KMS-11 (cell line): ENCODE measurements around the gene SFT2D2.

Experiments
- H2AFZ ChIP-seq: fragments of 200-600 bp; sonication (generic); 2 replicates; pipeline ENCODE4 v1.6.1; 2016; ENCODE audit warnings: antibody characterized with exemption, mixed run types, low read depth
- H3K27ac ChIP-seq: fragments of 200-600 bp; sonication (generic); 2 replicates; pipeline ENCODE4 v1.6.1; 2016; ENCODE audit warnings: mild to moderate bottlenecking, mixed run types
- H3K27me3 ChIP-seq: fragments of 200-600 bp; sonication (generic); 2 replicates; pipeline ENCODE4 v1.6.1; 2017; ENCODE audit warnings: mild to moderate bottlenecking, low read depth, mixed run types, moderate library complexity; ENCODE audit not compliant: insufficient read depth
- H3K36me3 ChIP-seq: fragments of 200-600 bp; sonication (generic); 2 replicates; pipeline ENCODE4 v1.6.1; 2017; ENCODE audit warnings: mild to moderate bottlenecking, mixed run types; ENCODE audit not compliant: insufficient read depth
- H3K4me1 ChIP-seq: fragments of 200-600 bp; sonication (generic); 2 replicates; pipeline ENCODE4 v1.6.1; 2016; ENCODE audit warnings: mild to moderate bottlenecking, low read depth, mixed run types; ENCODE audit not compliant: poor library complexity, severe bottlenecking
- H3K4me2 ChIP-seq: fragments of 200-600 bp; sonication (generic); 2 replicates; pipeline ENCODE4 v1.7.0; 2016; ENCODE audit warnings: mild to moderate bottlenecking, mixed run types
- H3K4me3 ChIP-seq: fragments of 200-600 bp; sonication (generic); IDR thresholded peaks from 2 replicates; pipeline ENCODE4 v1.6.1; 2017; ENCODE audit warnings: low read depth, low read length, mixed read lengths; ENCODE audit not compliant: insufficient read depth
- H3K79me2 ChIP-seq: fragments of 200-600 bp; sonication (generic); 2 replicates; pipeline ENCODE4 v1.6.1; 2016; ENCODE audit warnings: low read depth, mixed run types; ENCODE audit not compliant: insufficient read depth
- H3K9ac ChIP-seq: fragments of 200-600 bp; sonication (generic); 2 replicates; pipeline ENCODE4 v1.6.1; 2016; ENCODE audit warnings: mild to moderate bottlenecking, mixed run types
- H4K20me1 ChIP-seq: fragments of 200-600 bp; sonication (generic); 2 replicates; pipeline ENCODE4 v1.6.1; 2016; ENCODE audit warnings: mild to moderate bottlenecking, mixed run types; ENCODE audit not compliant: insufficient read depth
- CTCF ChIP-seq: fragments of 200-600 bp; sonication (generic); conservative IDR thresholded peaks from 2 replicates; pipeline ENCODE4 v1.6.1; 2017; ENCODE audit warnings: low read depth, mild to moderate bottlenecking, antibody characterized with exemption, low read length, moderate library complexity, mixed read lengths

Gene SFT2D2

DNA sequence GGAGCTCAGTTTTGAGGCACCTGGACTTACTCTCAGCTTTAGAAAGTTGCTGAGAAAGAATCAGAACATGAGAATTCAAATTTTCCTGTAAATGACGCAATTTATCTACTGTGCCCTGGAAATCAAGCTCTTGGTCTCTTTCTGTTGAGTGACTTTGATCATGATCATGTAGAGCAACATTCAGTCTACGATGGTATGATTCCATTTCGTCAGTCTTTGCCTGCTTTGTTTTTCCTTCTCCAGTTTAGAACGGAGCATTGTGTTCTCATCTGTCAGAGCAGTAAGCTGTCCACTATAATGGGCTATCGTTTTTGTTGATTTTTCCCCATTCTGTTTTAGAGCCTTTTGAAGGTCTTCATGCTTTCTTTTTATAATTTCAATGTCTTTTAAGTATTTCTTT, 20.7 kb downstream of the SFT2D2 start:
- no peak for TF ChIP-seq CTCF
- peaks cover 6% of the 10 kb centered on the region; the same call in 1 of the 2 replicates for H3K79me2 ChIP-seq
- no peak overlapping the region for H3K4me2 ChIP-seq
- no peak overlapping the region for H3K4me3 ChIP-seq
- H3K27ac ChIP-seq = no peak overlapping the region
- H3K9ac ChIP-seq = no peak overlapping the region
- no peaks in the 10 kb centered on the region for H3K4me1 ChIP-seq
- no peaks in the 10 kb centered on the region; the same call in 1 of the 2 replicates for H3K36me3 ChIP-seq
- H2AFZ ChIP-seq = no peak overlapping the region
- no peaks in the 10 kb centered on the region for H4K20me1 ChIP-seq
- no peaks in the 10 kb centered on the region for H3K27me3 ChIP-seq

DNA sequence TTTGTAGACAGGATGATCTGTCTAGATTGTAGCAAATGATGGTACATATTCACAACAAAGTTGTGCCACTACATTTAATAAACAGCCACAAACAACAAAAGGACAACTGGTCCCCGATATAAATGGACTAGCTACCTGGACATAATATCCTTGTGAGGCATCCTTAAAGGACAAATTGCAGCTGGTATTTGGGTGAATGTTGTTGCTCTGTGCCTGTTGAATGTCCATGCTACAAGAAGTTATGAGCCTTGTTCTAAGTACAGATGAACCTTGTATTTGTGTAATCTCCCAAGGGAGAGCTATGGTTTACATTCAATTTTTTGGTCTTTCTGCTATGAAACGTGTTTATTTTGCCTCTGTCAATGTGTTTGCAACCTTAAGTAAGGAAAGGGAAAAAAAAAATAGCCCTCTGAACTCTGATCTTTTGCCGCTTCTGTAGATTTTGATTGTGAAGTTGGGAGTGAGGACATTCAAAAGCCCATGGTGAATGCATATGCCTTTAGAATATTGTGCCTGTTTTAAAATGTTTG, 26.5 kb downstream of the SFT2D2 start:
- no peak overlapping the region for H3K4me3 ChIP-seq
- H2AFZ ChIP-seq = no peak overlapping the region
- no peak overlapping the region for H3K4me2 ChIP-seq
- H3K79me2 ChIP-seq = peaks cover 6% of the 10 kb centered on the region; the same call in 1 of the 2 replicates
- no peak overlapping the region for H3K27ac ChIP-seq
- no peak for TF ChIP-seq CTCF
- H3K36me3 ChIP-seq = no peaks in the 10 kb centered on the region
- H3K27me3 ChIP-seq = no peaks in the 10 kb centered on the region
- H4K20me1 ChIP-seq = no peaks in the 10 kb centered on the region
- no peak overlapping the region for H3K9ac ChIP-seq
- H3K4me1 ChIP-seq = no peaks in the 10 kb centered on the region

GRCh38 chr1:168256164-168256563, 30.4 kb downstream of the SFT2D2 start:
- no peak overlapping the region for H3K4me2 ChIP-seq
- TF ChIP-seq CTCF = no peak

DNA sequence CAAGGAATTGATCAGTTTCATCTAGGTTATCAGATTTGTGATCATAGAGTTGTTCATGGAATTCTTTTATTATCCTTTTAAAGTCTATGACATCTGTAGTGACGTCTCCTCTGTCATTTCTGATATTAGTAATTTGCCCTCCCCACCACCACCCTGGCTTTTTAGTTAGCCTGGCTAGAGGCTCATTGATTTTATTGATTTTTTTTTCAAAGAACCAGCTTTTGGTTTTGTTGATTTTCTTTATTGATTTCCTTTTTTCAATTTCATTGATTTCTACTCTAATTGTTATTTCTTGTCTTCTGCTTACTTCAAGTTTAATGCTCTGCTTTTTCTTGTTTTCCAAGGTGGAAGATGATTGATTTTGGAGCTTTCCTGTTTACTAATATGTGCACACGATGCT, 31.6 kb downstream of the SFT2D2 start:
- no peaks in the 10 kb centered on the region for H3K79me2 ChIP-seq
- no peaks in the 10 kb centered on the region for H3K27me3 ChIP-seq
- no peak overlapping the region for H3K27ac ChIP-seq
- TF ChIP-seq CTCF = no peak
- H4K20me1 ChIP-seq = no peaks in the 10 kb centered on the region
- H3K4me2 ChIP-seq = no peak overlapping the region
- H3K4me3 ChIP-seq = no peak overlapping the region
- H3K4me1 ChIP-seq = no peaks in the 10 kb centered on the region
- no peak overlapping the region for H2AFZ ChIP-seq
- H3K36me3 ChIP-seq = no peaks in the 10 kb centered on the region
- H3K9ac ChIP-seq = no peak overlapping the region

More at GRCh38 chr1:168256164-168256563, 30.4 kb downstream of the SFT2D2 start:
- no peaks in the 10 kb centered on the region for H3K36me3 ChIP-seq
- no peak overlapping the region for H3K27ac ChIP-seq
- H3K79me2 ChIP-seq = no peaks in the 10 kb centered on the region
- H3K4me1 ChIP-seq = no peaks in the 10 kb centered on the region
- no peaks in the 10 kb centered on the region for H4K20me1 ChIP-seq
- no peak overlapping the region for H3K4me3 ChIP-seq
- no peaks in the 10 kb centered on the region for H3K27me3 ChIP-seq
- H3K9ac ChIP-seq = no peak overlapping the region
- no peak overlapping the region for H2AFZ ChIP-seq
